GM19397 (cell line): Measurements from ENCODE around the gene LBHD2.
"Not testable (repeated sequence)": the region's sequence is repeated elsewhere in the genome, so short reads cannot be mapped to it uniquely, and the experiment has no call there.

Experiments used
- ATAC-seq: cut with Tn5 transposase; IDR thresholded peaks from one replicate; pipeline ENCODE4 v1.9.1; 2021; ENCODE audit warnings: mild to moderate bottlenecking, moderate library complexity; ENCODE audit not compliant: unreplicated experiment

The LBHD2 gene

DNA sequence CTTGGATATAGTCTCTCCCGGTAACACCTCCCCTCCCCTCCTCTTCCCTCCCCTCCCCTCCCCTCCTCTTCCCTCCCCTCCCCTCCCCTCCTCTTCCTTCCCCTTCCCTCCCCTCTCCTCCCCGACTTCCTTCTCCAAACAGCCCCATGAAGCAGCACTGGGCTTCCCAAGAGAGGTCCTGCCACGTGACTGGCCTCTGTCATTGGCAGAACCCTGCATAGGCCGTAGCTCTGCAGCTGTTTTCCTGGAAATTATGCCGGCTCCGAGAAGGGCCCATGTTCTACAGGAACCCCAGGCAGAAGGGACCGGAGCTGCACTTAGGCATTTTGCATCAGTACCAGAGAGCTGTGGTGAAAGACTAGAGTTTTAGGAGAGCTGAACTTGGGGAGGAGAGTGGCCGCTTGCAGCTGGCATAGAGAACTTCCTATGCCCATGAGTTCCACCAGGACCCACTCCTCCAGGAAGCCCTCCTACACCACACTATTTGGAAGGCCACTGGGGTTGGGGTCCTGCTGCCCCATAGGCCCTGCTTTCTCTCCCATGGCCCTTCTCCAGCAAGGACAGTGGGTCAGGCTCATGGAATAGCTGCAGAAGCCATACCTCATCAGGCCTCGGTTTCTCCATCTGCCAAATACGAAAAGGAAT is 34.1 kb downstream of the LBHD2 start:
- no peak for ATAC-seq

DNA sequence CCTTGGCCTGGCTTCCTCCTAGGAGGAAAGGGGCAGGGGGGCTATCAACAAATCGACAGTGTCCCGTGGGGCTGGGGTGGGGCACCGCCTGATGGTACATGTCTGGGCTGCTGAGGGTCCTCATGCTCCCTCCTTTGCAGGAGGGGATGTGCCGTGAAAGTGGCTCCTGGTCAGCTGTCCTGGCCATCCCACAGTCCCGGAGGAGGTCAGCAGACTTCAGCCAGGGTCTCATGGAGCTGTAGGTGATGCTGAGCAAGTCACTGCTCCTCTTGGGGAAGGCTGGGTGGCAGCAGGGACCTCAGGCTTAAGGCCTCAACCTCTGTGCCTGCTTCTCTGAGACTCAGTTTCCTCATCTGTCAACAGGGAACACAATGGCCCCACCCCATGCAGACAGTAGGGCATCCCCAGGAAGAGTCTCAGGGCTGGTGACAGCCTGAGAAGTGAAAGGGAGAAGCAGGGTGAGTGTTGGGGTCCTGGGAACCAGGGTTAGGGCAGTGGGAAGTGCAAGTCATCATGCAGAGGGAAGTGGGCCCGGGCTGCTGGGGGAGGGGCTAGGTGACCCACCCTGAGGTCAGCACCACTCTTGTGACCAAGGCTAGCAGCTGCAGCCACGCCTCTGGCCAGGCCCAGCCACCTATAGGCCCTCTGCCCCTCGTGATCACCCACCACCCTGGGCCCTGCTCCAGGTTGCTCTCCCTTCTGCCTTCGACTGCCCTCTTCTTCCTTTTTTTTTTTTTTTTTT is 34.8 kb downstream of the LBHD2 start:
- no peak for ATAC-seq

DNA sequence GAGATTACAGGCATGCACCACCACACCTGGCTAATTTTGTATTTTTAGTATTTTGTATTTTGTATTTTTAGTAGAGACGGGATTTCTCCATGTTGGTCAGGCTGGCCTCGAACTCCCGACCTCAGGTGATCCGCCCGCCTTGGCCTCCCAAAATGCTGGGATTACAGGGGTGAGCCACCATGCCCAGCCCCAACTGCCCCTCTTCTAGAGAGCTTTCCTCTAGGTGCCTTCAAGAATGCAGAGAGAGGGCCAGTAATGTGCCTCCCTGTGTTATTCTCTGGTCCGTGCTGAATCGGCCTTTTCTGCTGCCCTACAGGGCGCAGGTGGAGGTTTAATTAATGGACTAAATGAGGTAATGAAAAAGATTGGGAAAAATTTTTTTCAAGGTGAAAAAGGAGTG is 35.5 kb downstream of the LBHD2 start:
- ATAC-seq = not testable (repeated sequence)

DNA sequence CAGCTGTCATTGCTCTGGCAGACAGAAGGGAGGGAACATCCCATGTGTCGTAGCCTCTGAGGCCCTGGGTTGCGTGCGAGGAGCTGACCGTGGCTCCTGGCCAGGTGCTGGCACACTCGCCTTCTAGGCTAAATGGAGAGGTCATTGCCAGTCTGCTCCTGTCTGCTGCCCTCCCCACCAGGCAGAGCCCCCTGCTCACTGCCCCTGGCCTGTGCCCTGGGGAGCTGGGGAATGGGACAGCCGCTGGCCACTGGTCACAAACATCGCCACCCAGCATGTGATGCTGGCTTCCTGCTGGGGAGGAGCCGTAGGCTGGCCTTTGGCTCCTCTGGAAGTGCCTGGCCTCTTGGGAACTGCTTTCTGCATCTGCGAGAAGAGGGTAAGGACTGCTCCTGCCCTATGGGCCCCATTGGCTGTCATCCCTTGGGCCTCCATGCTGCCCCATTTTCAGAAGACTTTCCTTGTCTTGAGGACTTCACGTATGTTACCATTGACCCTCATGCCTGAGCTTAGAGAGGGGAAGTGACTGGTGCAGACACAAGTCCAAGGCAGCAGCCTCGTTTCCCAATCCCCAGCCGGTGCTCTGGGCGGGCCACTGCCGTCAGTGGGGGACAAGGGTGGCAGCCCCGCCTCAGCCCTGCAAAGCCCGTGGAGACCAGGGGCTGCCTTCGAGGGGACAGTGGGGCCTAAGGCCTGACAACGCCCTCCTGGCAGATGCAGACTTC is 37.3 kb downstream of the LBHD2 start:
- ATAC-seq = no peak

DNA sequence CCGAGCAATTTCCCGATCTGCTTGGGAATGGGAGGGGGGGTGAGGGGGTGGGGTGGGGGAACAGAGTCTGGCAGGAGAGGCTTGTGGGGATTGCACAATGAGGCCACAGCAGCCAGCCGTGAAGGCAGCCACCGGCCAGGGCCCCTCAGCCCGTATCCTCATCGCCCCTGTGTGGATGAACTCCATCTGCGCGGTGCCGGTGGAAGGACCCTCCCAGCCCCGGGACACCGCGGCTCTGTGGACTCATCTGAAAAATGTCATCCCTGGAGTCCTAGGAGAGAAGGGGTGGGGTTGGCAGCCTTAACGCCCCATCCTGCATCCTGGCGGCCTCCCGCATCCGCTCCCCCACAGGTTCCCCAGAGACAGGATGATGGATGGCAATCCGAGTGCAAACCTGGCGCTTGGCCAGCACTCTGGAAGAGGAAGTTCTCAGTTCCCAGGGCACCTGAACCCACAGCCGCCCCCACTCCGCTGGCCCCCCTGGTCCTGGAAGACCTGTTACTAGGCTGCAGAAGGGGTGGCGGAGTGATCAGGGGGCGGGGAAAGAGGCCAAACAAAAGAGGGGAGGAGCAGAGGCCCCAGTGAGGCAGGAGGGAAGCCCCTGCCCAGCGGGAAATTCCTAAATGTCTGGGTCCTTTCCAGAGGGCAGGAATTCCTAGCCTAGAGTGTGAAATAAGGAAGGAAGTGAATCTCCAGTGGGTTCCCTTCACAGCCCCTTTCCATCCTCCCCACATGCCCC is 38.0 kb downstream of the LBHD2 start:
- no peak for ATAC-seq

DNA sequence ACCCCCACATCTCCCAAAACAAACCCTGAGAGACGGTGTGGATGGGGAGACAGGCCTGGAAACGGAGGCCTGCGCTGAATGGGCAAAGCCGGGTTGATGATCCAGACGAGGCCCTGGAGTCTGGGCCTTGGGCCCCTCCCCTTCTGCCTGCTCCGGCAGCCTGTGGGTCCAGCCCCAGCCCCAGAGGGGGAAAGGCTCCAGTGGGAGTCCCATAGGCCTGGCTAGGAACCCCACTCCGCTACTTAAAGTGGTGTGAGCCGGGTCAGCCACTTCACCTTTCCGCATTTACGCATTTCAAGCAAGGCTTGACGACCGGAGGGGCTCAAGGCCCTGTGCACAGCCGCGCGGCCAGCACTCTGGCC is 38.6 kb downstream of the LBHD2 start:
- ATAC-seq = no peak

DNA sequence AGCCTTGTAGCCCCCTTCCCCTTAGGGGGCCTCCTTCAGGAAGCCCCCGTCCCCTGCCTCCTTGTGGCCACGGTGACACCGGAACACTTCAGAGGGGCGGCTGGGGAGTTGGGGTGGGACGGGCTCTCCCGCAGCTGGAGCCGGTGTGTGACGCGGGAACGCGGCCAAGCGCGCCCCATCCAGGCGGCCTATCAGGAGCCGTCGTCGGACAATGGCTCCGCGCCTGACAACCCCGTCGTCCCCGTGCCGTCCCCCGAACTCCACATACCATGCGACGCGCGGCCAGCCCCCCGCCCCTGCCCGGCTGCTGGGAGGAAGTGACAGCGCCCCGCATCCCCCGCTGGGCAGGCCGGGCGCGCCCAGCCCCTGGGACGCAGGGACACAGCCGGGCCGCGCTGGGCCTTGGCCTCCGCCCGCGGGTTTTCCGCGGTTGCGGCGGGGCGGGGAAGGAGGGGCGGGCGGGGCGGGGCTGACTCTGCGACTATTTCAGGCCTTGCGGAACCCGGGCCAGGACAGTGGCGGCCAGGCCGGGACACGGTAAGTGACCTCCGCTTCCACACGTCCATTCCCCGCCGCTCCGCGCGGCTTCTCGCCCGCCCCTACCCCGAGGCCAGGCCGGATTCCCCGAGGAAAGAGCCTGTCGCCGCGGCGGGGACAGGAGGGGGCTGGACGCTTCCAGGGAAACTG is 39.1 kb downstream of the LBHD2 start, which contains the start of gene TNFAIP2:
Gene TNFAIP2, plus strand, starts transcription at position 515 of the 687 bp plus-strand sequence. CDS start 2,997 bp downstream, outside the sequence.
- no peak for ATAC-seq

DNA sequence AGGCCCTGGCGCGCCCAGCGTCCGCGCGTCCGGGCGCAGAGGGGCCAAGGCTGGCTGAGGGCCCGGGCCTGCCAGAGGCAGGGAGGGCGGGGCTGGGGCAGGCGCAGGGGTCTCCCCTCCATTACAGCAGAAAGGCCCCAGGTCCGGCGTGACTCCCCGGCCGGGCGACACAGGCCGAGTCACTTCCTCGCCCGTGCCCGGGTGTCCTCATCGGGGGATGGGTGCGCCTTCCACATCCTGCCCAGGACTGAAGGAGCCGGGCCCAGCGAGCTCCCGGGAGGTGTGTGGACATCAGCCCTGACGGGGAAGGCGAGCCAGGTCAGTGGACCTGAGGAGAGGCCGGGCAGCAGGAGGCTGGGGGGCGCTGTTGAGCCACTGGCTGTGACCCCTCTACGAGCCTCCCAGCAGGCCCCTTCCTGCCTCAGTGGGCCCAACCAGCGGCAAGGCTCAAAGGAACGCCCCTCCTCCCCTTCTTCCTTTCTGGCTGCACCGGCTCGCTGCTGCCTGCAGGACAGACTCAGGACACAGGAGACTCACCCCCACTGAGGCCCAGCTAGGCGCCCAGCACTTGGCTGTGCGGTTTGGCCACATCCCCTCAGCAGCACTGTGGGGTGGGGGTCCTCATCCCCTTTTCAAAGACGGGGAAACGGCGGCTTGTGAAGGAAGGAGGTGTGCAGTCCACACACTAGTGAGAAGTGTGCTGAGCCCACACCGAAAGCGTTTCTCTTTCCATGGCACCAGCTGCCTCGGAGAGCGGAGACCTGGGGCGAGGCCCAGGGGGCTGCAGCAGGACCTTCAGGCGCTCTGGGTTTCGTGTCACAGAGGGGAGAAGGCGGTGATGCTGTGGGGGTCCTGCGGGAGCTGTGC is 39.9 kb downstream of the LBHD2 start:
- no peak for ATAC-seq

DNA sequence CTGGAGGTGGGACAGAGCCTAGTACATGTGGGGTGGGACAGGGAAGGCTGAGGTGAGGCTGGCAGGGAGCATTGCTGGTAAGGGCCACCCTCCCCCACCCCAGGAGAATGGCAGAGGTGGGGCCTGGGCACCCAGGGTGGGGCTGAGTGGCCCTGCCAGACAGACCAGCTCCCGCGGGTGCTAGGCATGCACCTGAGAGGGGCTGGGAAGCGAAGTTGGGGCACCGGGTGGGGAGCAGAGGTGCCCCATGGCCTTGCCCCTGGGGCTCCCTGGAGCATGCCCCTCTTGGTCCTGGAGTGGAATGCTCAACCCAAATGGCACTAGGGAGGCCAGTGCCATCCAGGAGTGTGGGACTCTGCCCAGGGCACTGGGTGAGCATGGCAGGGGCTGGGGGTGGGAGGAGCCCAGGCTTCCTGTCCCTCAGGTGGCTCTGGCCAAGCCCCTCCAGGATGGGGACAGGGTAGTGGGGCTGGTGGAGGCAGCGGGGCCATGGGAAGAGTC is 40.5 kb downstream of the LBHD2 start:
- no peak for ATAC-seq

DNA sequence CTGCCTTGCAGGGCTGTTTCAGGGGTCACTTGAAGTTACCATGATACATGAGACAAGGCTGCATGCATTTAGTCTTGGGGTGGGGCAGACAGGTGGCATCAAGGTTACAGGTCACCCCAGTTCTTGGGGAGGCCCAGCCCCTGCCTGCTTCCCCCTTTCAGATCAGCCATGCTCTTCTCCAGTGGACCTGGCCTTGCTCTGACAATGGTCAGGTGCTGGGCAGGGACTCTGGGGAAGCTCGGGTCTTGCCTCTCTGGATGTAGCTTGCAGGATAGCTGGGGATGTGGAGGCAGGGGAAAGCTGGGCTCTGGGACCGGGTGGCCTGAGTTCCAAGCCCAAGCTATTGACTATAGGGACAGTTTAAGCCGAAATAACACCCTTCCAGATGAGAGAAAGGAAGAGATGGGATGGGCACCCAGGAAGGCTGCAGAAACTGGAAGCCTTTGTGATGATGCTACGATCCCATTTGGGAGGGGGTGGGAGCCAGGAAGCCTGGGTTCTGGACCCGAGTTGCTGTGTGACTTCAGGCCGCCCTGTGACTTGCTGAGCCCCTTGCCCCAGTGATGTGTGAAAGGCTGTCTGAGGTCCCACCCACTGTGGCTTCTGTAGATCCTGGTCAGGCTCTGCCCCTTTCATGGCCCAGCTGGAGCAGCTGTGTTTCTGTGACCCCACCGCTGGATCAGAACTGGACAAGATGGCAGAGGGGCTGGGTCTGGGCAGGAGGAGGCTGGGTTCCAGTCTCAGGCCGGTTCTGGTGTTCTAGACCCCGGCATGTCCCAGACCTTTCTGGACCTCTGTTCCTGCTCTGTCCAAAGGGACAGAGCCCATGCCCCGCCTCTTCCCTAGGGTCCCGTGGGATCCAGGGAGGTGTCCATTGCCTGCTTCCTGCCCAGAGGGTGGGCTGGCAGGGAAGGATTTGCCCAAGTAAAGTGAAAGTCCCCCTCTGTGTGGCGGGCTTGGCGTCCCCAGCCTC is 41.4 kb downstream of the LBHD2 start:
- no peak for ATAC-seq

DNA sequence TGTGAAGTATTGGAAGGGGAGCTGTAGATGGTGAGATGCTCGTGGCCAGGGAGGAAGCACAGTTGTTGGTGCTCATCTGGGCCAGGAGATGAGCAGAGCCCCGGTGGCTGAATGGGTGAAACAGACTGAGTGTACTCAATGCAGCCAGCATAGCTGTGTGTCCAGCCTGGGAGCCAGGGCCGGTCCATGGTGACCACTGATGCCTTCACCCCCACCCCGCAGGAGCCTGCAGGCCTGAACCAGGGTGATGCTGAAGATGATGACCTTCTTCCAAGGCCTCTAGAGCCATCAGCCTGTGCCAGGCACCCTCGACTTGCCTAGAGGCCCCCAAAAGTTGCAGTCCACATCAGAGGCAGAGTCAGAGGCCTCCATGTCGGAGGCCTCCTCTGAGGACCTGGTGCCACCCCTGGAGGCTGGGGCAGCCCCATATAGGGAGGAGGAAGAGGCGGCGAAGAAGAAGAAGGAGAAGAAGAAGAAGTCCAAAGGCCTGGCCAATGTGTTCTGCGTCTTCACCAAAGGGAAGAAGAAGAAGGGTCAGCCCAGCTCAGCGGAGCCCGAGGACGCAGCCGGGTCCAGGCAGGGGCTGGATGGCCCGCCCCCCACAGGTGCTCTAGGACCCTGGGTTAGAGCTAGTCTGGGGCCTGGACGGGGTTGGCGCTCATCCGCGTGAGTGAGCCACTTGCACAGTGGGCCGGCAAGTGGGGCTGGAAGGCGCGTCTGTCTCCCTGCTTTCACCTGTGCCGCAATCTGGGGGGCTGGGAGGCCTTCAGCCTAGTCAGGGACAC is 42.3 kb downstream of the LBHD2 start:
- no peak for ATAC-seq

DNA sequence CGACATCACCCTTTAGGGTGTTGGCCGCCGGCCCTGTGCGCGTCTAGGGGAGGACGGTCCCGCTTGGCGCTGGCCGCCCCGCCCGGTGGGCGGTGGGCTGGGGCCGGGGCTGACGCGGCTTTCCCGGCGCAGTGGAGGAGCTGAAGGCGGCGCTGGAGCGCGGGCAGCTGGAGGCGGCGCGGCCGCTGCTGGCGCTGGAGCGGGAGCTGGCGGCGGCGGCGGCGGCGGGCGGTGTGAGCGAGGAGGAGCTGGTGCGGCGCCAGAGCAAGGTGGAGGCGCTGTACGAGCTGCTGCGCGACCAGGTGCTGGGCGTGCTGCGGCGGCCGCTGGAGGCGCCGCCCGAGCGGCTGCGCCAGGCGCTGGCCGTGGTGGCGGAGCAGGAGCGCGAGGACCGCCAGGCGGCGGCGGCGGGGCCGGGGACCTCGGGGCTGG is 42.9 kb downstream of the LBHD2 start:
- no peak for ATAC-seq

DNA sequence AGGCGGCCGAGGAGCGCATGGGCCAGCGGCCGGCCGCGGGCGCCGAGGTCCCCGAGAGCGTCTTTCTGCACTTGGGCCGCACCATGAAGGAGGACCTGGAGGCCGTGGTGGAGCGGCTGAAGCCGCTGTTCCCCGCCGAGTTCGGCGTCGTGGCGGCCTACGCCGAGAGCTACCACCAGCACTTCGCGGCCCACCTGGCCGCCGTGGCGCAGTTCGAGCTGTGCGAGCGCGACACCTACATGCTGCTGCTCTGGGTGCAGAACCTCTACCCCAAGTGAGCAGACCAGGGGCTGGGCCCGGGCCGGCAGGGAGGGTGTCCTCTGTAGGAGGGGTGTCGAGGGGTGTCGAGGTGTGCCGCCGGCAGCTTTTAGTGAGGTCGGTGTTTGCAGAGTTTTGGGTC is 43.3 kb downstream of the LBHD2 start:
- no peak for ATAC-seq

DNA sequence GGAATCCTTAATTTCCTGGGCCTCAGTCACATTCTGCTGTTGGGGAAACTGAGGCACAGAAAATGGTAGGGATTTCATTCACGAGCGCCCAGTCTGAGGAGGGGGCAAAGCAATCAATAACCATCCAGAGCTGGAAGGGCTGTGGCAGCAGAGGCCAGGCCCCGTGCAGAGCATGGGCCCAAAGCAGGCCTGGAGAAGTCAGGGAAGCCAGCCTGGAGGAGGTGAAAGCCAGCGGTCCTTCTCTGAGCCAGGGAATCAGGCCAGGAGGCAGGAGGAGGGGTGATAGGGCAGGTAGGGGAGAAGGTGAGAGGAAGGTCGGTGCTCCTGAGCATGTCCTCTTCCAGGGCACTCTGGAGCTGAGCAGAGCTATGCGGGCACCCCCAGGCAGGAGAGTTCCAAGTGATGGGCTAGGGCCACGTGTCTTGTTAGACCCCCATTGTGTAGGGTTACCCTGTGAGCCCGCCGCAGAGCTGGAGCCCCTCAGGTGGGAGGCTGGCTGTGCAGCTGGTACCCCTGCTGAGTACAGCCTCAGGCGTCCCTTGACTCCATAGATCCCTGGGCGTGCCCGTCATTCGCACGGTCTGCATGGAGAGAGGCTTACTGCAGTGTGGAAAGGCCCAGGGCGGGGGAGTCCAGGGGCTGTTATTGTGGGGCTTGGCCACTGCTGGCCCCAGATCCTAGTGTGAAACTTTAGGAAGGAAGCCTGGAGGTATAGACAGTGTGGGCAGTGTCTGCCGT is 44.0 kb downstream of the LBHD2 start:
- no peak for ATAC-seq

DNA sequence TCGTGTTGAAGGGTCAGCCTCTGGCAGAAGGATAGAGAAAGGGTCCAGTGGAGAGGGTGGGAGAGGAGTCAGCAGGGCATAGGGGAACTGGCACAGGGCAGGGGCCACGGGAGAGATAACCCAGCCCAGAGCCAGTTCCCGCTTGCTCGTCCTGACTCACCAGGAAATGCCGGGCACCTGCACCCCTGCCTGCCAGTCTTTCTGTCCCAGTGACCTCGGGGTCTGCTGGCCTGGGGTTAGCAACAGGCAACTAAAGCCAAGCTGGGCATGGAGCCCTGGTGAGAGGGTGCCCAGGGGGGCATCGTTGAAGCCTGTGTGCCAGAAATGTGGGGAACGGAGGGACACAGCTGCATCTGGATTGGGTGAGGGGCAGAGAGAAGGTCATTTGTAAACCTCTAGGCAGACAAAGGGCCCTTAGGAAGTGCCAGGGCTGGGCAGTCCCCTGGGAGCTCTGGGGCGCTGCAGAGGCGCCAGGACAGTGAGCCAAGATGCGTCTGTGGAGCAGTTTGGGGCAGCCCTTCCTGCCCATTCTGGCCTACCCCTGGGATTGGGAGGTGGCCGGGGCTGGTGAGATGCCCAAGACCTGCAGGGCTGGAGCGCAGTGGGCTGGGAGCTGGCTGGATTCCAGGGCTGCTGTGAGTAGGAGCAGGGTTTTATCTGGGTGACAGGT is 44.8 kb downstream of the LBHD2 start:
- no peak for ATAC-seq

DNA sequence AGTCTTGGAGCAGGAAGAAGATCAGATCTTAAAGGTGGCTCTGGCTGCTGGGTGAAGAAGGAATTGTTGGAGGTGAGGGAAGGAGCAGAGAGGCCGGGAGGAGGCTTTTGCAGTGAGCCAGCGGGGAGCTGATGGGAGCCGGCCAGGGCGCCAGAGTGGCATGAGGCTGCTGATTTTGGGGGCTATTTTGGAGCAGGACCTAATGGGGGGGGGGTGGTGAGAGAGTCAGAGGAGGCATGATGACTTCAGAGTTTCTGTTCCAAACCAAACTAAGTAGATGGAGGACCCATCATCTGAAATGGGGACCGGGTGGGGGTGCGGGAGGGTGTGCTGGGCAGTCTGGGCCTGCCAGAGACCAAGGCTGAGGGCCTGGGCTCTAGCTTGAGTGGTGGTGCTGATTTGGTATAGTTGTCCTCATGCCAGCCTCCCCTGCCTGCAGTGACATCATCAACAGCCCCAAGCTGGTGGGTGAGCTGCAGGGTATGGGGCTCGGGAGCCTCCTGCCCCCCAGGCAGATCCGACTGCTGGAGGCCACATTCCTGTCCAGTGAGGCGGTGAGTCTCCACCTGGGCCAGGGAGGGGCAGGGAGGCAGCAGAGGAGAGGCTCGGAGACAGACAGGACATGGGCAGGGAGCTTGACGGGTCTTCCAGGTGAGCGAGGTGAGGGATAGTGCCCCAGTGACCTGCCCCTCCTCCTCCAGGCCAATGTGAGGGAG is 45.4 kb downstream of the LBHD2 start:
- no peak for ATAC-seq
